Calu3 (cell line): ENCODE measurements around the gene VAV1. TPM values are rescaled to one million over a fixed set of nuclear protein-coding genes. Genes with fewer than 3 reads are reported as not detected.
"Not testable (repeated sequence)": the region's sequence is repeated elsewhere in the genome, so short reads cannot be mapped to it uniquely, and the experiment has no call there.

Source experiments
- BruUV-seq: library from RNA; stranded (reverse); fragments of 400-500 nt; replicated peaks from 2 replicates; lab custom pipeline; 2021; lab: Mats Ljungman, UMichigan
- CTCF ChIA-PET: fragments of 300-600 bp; sonication (Branson Sonifier 250); formaldehyde crosslinking; loops from one replicate; lab custom pipeline; 2022; ENCODE audit warnings: antibody characterized with exemption; lab: Charles Lee
- DNase-seq: peaks from one replicate; pipeline ENCODE4 v3.0.0; 2022
- H3K27ac Mint-ChIP-seq: one replicate; pipeline ENCODE4 v1.8.0; 2022; ENCODE audit warnings: mixed read lengths; ENCODE audit not compliant: unreplicated experiment
- H3K27me3 Mint-ChIP-seq: one replicate; pipeline ENCODE4 v1.8.0; 2022; ENCODE audit warnings: mixed read lengths; ENCODE audit not compliant: unreplicated experiment
- H3K36me3 Mint-ChIP-seq: one replicate; pipeline ENCODE4 v1.8.0; 2022; ENCODE audit warnings: mild to moderate bottlenecking, moderate library complexity, mixed read lengths; ENCODE audit not compliant: insufficient read depth, unreplicated experiment
- H3K4me1 Mint-ChIP-seq: one replicate; pipeline ENCODE4 v1.8.0; 2022; ENCODE audit warnings: mild to moderate bottlenecking, low read depth, mixed read lengths; ENCODE audit not compliant: unreplicated experiment
- H3K4me3 Mint-ChIP-seq: one replicate; pipeline ENCODE4 v1.8.0; 2022; ENCODE audit warnings: mild to moderate bottlenecking, low read depth, moderate library complexity, mixed read lengths; ENCODE audit not compliant: unreplicated experiment
- H3K9me3 Mint-ChIP-seq: one replicate; pipeline ENCODE4 v1.8.0; 2022; ENCODE audit warnings: low read depth, mixed read lengths; ENCODE audit not compliant: unreplicated experiment
- intact Hi-C: fragments of 100-400 bp; cut with micrococcal nuclease; formaldehyde crosslinking; loops from one replicate; pipeline ENCODE4 v1.10.0; 2022; ENCODE audit not compliant: unreplicated experiment
- total RNA-seq: library from RNA; stranded (reverse); gene quantifications from 2 replicates; pipeline ENCODE4 v1.2.3, GENCODE V29; 2022
- TF ChIP-seq, protein P1 (sequence below): fragments of 200-600 bp; IDR thresholded peaks from one replicate; pipeline ENCODE4 v1.8.0; 2022; ENCODE audit warnings: antibody characterized with exemption; ENCODE audit not compliant: unreplicated experiment

The VAV1 gene
- total RNA-seq, 1 experiment from 2014 or later = 0.28 TPM

DNA sequence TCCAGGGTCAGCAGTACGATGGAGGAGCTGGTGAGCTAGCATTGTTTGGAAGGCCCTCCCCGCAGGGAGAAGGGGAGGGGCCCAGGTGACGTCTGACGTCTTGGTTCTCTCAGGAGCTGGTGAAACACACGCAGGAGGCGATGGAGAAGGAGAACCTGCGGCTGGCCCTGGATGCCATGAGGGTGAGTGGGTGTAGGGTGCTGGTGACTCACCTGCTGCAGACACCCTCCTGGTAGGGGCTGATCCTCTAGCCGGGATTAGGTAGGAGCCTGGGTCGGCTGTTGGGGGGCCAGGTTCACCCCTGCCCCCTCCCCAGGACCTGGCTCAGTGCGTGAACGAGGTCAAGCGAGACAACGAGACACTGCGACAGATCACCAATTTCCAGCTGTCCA lies 55.8 kb downstream of the VAV1 start:
- peaks cover 28% of the 10 kb centered on the region for H3K27me3 Mint-ChIP-seq
- BruUV-seq = no TSS peak
- no peaks in the 10 kb centered on the region for H3K9me3 Mint-ChIP-seq
- CTCF ChIA-PET = no interaction called here
- H3K4me3 Mint-ChIP-seq = no peak overlapping the region
- H3K4me1 Mint-ChIP-seq = peaks cover 8% of the 10 kb centered on the region
- peak; percentile 55 for DNase-seq
- intact Hi-C loops = no loop called here
- peaks cover 8% of the 10 kb centered on the region for H3K36me3 Mint-ChIP-seq
- H3K27ac Mint-ChIP-seq = peak overlapping the region; percentile 58
- TF ChIP-seq, protein P1, sequence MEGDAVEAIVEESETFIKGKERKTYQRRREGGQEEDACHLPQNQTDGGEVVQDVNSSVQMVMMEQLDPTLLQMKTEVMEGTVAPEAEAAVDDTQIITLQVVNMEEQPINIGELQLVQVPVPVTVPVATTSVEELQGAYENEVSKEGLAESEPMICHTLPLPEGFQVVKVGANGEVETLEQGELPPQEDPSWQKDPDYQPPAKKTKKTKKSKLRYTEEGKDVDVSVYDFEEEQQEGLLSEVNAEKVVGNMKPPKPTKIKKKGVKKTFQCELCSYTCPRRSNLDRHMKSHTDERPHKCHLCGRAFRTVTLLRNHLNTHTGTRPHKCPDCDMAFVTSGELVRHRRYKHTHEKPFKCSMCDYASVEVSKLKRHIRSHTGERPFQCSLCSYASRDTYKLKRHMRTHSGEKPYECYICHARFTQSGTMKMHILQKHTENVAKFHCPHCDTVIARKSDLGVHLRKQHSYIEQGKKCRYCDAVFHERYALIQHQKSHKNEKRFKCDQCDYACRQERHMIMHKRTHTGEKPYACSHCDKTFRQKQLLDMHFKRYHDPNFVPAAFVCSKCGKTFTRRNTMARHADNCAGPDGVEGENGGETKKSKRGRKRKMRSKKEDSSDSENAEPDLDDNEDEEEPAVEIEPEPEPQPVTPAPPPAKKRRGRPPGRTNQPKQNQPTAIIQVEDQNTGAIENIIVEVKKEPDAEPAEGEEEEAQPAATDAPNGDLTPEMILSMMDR = no peak

DNA sequence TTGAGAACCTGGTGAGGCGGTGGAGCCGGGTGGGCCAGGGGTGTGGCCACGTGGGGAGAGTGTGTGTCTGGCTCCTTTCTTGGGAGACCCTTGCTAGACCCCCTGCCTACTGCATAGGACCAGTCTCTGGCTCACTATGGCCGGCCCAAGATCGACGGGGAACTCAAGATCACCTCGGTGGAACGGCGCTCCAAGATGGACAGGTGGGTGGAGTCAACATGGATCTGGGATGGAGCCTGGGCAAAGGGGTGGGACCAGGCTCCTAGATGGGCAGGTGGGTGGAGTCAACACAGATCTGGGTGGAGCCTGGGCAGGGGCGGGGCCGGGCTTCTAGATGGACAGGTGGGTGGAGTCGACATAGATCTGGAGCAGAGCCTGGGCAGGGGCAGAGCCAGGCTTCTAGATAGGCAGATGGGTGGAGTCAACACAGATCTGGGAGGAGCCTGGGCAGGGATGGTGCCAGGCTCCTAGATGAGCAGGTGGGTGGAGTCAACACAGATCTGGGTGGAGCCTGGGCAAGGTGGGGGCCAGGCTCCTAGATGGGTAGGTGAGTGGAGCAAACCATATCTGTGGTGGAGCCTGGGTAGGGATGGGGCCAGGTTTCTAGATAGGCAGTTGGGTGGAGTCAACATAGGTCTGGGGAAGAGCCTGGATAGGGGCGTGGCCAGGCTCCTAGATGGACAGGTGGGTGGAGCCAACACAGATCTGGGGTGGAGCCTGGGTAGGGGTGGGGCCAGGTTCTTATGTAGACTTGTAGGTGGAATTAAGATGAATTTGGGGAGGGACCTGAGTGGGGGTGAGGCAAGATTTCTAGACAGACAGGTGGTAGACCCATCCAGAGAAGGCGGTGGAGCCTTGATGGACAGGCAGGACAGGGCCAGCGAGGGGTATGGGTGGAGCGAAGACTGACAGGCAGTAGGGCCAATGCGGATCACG lies 56.5 kb downstream of the VAV1 start:
- H3K4me1 Mint-ChIP-seq = peaks cover 8% of the 10 kb centered on the region
- H3K36me3 Mint-ChIP-seq = peaks cover 8% of the 10 kb centered on the region
- H3K9me3 Mint-ChIP-seq = no peaks in the 10 kb centered on the region
- BruUV-seq = no TSS peak
- CTCF ChIA-PET = no interaction called here
- H3K27ac Mint-ChIP-seq = no peak overlapping the region
- TF ChIP-seq, protein P1 = no peak
- peak; percentile 29 for DNase-seq
- H3K27me3 Mint-ChIP-seq = peaks cover 29% of the 10 kb centered on the region
- intact Hi-C loops = no loop called here
- no peak overlapping the region for H3K4me3 Mint-ChIP-seq

DNA sequence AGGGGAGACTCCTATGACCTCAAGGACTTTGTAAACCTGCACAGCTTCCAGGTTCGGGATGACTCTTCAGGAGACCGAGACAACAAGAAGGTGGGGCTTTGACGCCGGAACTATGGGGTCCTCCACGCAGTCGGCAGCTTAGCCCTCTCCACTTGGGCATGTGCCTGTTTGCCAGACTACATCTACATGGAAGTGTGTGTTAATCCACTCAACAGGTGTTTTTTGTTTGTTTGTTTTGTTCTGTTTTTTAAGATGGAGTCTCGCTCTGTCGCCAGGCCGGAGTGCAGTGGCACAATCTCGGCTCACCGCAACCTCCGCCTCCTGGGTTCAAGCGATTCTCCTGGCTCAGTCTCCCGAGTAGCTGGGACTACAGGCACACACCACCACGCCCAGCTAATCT lies 57.3 kb downstream of the VAV1 start:
- H3K27ac Mint-ChIP-seq, CTCF ChIA-PET, DNase-seq, BruUV-seq, H3K36me3 Mint-ChIP-seq, H3K9me3 Mint-ChIP-seq, H3K4me3 Mint-ChIP-seq, H3K4me1 Mint-ChIP-seq, intact Hi-C loops: not testable (repeated sequence)
- peaks cover 29% of the 10 kb centered on the region for H3K27me3 Mint-ChIP-seq

DNA sequence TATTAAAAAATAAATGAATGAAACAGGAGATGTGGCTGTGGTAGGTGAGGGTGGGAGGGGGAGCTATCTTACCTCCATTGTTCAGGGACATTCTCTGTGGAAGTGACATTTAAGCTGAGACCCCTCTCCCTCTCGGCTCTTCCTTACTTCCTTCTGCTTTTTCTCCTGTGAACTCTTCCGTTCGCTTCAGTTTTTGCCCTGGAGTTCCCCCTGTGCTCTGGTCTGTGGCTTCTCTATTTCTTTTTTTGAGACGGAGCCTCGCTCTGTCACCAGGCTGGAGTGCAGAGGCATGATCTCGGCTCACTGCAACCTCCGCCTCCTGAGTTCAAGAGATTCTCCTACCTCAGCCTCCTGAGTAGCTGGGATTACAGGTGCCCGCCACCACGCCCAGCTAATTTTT lies 58.6 kb downstream of the VAV1 start:
- DNase-seq, H3K9me3 Mint-ChIP-seq, BruUV-seq, H3K27ac Mint-ChIP-seq, H3K4me3 Mint-ChIP-seq, H3K36me3 Mint-ChIP-seq, intact Hi-C loops, CTCF ChIA-PET, H3K4me1 Mint-ChIP-seq: not testable (repeated sequence)
- H3K27me3 Mint-ChIP-seq = peaks cover 29% of the 10 kb centered on the region

DNA sequence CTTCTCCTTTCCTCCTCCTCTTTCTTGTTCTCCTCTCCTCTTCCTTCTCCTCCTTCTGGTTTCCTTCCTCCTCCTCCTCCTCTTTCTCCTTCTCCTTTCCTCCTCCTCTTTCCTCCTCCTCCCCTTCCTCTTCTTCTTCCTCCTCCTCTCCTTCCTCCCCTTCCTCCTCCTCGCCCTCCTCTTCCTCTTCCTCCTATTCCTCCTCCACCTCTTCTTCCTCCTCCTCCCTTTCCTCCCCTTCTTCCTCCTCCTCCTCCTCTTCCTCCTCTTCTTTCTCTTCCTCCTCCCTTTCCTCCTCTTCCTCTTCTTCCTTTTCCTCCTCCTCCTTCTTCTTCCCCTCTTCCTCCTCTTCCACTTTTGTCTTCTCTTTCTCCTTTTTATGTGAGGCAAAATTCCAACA lies 59.9 kb downstream of the VAV1 start:
- no peak for DNase-seq
- Mint-ChIP-seq H3K4me3 (no peak overlapping the region), H3K4me1 (peaks cover 13% of the 10 kb centered on the region), H3K9me3 (no peaks in the 10 kb centered on the region), H3K36me3 (peaks cover 8% of the 10 kb centered on the region), H3K27me3 (peaks cover 34% of the 10 kb centered on the region), H3K27ac (no peak overlapping the region)
- intact Hi-C loops = no loop called here
- TF ChIP-seq, protein P1 = no peak
- BruUV-seq = no TSS peak
- CTCF ChIA-PET = no interaction called here
